ENCODE data around the gene PSMB2.

- no peak for TF ChIP-seq CTCF (IDR thresholded peaks at IDR 0.05; ENCODE audit: low read length)
- no peak for TF ChIP-seq EZH2 (IDR thresholded peaks at IDR 0.05; ENCODE audit: borderline replicate concordance, low read length)
These were observed 9.1 kb upstream of the PSMB2 start for GRCh38 chr1:35650416-35650815.

All from OCI-LY1 (cell line).